ENCODE results near the gene KRT32.

Gene KRT32

DNA sequence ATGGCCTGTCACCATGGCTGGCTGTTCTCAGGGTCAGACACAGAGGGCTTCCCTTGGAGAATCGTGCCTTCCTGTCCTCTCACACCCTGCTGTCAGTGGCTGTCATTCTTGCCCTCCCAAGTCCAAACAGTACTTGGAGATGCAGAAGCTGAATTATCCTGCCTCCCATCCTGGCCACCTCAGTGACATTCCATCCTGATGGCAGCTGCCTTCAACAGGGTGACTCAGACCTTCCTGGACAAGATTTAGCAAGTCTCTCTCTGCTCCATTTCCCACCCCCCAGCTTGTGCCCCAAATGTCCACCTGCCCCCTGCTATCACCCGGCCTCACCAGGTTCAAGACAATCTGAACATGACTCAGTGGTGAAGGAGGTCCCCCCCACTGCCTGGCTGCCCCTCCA, 27.3 kb upstream of the KRT32 start:
- no peak overlapping the region for H3K4me3 ChIP-seq (replicated peaks; ENCODE audit: low read depth, low read length)
- peak; percentile 16 for DNase-seq (ENCODE audit: low read depth)
- TF ChIP-seq, protein P1, sequence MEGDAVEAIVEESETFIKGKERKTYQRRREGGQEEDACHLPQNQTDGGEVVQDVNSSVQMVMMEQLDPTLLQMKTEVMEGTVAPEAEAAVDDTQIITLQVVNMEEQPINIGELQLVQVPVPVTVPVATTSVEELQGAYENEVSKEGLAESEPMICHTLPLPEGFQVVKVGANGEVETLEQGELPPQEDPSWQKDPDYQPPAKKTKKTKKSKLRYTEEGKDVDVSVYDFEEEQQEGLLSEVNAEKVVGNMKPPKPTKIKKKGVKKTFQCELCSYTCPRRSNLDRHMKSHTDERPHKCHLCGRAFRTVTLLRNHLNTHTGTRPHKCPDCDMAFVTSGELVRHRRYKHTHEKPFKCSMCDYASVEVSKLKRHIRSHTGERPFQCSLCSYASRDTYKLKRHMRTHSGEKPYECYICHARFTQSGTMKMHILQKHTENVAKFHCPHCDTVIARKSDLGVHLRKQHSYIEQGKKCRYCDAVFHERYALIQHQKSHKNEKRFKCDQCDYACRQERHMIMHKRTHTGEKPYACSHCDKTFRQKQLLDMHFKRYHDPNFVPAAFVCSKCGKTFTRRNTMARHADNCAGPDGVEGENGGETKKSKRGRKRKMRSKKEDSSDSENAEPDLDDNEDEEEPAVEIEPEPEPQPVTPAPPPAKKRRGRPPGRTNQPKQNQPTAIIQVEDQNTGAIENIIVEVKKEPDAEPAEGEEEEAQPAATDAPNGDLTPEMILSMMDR (IDR thresholded peaks at IDR 0.05; ENCODE audit: low read length, missing control alignments), result no peak

DNA sequence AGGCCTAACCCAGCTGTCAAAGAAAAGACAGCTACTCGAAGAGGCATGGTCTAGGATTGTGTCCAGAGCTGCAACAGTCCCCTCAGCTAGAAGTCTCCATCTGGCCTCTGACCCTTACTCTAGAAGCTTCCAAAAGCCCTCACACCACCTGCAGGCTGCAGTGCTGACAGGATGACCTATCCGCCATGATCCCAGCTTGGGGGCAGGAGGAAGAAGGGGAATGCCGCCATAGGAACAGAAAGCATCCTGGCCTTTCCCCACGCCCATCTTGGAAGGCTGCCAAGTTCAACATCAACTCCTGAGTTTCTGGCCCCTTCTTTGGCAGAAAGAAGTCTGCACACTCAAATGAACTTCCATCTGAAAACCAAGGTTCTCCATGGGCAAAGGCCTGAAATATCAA, 25.6 kb upstream of the KRT32 start:
- H3K4me3 ChIP-seq (replicated peaks; ENCODE audit: low read depth, low read length), result no peak overlapping the region
- DNase-seq (ENCODE audit: low read depth), result peak; percentile 70
- TF ChIP-seq, protein P1 (IDR thresholded peaks at IDR 0.05; ENCODE audit: low read length, missing control alignments), result no peak

DNA sequence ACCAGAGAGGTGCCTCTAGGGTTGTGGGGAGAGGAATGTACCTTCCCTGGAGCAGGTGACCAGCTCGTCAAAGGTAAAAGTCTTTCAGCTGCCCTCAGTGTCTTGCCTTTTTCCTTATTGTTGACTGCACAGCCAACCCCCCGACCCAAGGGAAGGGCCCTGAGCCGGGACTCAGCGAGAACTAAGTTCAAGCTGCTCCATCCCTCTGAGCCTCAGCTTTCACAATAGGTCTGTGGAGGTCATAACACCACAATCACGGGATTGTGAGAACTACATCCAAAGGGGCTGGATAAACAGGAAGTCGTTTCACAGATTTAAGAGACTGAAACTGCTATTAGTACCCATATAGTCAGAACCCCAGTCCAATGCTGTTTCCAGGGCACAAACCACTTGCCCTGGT, 25.2 kb upstream of the KRT32 start:
- TF ChIP-seq, protein P1 (IDR thresholded peaks at IDR 0.05; ENCODE audit: low read length, missing control alignments), result no peak
- DNase-seq (ENCODE audit: low read depth), result peak; percentile 37
- H3K4me3 ChIP-seq (replicated peaks; ENCODE audit: low read depth, low read length), result no peak overlapping the region

DNA sequence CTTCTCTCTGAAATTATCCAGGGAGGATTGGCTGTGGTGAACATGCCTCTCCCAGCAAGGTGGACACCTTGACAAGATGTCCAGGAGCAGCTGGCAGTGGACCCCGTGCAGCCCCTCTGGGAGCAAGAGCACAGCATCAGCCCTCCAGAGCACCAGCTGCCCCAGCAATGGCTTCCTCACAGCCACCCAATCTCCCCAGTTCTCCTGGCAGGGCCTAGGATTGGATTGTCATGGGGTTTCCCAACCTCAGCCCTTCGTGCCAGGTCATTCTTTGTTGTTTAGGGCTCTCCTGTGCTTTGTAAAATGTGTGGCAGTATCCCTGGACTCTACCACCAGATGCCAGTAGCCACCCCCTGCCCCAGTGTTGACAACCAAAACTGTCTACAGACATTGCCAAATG, 24.3 kb upstream of the KRT32 start:
- TF ChIP-seq, protein P1 (IDR thresholded peaks at IDR 0.05; ENCODE audit: low read length, missing control alignments), result no peak

DNA sequence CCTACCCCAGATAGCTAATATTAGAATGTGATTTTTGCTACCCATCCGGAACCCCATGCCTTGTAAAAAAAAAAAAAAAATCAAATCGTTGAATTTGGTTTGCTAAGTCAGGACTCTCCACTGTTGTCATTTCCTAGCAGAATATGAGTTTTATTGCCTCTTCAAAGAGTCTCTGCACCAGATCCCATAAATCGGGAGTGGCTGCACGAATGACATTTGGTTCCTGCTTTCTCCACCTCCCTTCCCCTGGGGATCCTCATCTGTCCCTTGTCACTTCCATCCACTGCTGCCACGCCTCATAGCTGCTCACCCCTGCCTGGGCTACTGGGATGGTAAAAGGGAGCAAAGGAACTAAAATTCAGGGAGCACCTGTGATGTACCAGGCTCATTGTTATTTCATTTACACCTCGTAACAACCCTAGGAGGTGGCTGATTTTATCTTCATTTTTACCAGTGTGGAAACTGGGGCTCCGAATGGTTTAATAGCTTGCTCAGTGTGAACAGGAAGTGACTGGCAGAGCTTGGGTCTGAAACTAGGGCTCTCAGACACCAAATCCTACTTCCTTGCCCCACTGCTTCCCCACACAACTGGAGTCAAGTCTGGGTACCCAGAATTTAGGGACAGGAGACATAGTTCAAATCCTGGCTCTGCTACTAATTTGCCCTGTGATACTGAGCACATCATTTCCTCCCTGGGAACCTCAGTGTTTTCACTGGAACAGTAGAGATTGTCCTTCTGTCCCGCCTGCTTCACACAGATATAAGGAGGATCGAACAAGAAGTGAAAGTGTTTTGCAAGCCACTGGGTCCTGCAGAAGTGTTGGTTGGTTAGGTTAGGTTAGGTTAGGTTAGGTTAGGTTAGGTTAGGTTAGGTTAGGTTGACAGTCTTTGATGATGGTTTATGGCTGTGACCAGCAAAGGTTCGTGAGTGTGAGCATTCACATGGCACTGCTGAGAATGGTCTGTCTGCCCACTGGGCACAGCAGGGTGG, 23.1 kb upstream of the KRT32 start:
- DNase-seq (ENCODE audit: low read depth), result no peak

More for the DNA sequence above, 24.3 kb upstream of the KRT32 start:
- no peak overlapping the region for H3K4me3 ChIP-seq (replicated peaks; ENCODE audit: low read depth, low read length)
- DNase-seq (ENCODE audit: low read depth), result no peak

DNA sequence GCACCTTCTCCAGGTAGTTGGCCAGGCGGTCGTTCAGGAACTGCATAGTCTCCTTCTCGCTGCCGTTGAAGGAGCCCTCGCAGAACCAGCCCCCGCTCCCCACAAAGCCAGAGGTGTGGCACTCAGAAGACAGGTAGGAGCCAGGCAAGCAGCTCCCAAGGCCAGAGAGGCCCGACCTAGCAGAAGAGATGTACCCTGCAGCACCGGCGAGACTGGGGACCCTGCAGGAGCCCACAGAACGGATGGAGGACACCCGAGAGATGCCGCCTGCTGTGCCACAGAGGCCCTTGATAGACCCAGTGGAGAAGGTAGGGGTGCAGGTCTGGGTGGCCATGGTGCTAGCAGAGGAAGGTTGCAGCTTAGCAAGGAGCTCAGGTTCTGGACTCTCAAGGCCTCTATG, 22.3 kb upstream of the KRT32 start, which contains the start of gene KRT36:
KRT36 (minus strand) TSS at position 380 of the 400 bp plus-strand sequence; CDS start at position 334, 46 bp downstream.
- no peak within 1 kb of the TSS for H3K4me3 ChIP-seq (replicated peaks; ENCODE audit: low read depth, low read length)
- no peak for DNase-seq (ENCODE audit: low read depth)
- TF ChIP-seq, protein P1 (IDR thresholded peaks at IDR 0.05; ENCODE audit: low read length, missing control alignments), result no peak

More for the DNA sequence above, 23.1 kb upstream of the KRT32 start:
- no peak overlapping the region for H3K4me3 ChIP-seq (replicated peaks; ENCODE audit: low read depth, low read length)
- TF ChIP-seq, protein P1 (IDR thresholded peaks at IDR 0.05; ENCODE audit: low read length, missing control alignments), result no peak

Data from fibroblast of pulmonary artery (primary cell).